GM19438 (cell line): ENCODE results near the gene MYORG.
"Not testable (repeated sequence)": the region's sequence is repeated elsewhere in the genome, so short reads cannot be mapped to it uniquely, and the experiment has no call there.

Experiments used
- ATAC-seq: cut with Tn5 transposase; IDR thresholded peaks from one replicate; pipeline ENCODE4 v1.9.1; 2021; ENCODE audit warnings: low read depth; ENCODE audit not compliant: unreplicated experiment

MYORG gene

DNA sequence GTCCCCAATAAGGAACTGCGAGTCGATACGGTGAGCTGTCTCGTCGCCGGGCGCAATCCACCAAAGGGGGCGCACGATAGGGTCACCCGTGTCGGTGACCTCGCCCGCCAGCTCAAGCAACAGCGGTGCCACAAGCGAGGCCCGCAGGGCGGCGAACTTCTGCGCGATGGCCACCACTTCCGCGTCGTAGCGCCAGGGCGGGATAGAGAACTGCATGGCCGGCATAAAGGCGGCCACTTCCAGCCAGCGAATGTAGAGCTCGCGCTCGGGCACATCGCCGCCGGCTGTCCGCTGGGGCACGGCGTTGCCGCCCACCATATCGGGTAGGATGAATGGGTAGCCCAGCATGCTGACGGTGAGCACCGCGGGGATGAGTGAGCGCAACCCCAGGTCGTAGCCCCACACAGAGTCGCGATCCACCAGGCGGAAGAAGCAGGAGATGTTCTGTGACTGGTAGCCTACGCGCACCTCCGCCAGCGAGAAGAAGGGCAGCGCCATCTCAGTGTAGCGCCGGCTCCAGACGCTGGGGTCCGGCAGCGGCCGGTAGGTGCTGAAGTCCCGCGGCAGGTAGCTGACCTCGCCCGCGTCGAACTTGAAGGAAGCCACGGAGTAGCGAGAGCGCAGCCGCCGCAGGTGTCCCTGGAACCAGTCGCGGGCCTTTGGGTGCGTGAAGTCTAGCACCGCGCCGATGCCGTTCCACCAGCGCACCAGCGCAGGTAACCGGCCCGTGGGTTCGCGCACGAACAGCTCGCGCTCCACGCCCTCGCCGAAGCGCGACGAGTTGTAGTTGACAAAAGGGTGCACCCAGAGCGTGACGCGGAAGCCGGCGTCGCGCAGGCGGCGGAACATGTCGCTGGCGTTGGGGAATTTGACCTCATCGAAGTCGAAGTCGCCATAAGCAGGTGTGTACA is 5.5 kb downstream of the MYORG start:
- no peak for ATAC-seq

DNA sequence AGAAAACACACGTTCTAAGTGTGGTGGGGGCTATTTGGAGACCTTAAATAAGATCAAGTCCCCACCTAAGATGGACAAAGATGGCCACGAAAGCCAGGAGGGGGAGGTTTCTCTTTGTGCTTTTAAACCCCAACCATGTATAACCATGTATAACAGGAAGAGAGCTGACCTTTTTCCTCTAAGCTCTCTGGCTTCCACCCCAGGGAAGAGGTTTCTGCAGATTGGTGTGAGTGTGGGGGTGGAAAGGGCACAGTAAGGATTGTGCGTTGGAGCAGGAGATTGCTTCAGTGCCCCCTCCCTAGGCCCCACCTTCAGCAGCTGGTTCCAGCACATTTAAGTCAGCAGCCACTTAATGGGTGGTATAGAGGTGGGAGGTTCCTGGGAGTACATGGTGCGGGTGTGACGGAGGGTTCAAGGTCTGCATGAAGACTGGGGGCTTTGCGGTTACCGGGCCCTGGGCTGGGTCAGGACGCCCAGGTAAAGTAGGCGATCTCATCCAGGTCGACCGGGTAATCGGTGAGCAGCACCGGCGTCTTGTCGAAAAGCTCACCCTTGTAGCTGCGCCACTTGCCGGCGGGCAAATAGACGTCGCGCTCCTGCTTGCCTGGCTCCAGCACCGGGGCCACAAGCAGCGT is 6.2 kb downstream of the MYORG start:
- no peak for ATAC-seq

DNA sequence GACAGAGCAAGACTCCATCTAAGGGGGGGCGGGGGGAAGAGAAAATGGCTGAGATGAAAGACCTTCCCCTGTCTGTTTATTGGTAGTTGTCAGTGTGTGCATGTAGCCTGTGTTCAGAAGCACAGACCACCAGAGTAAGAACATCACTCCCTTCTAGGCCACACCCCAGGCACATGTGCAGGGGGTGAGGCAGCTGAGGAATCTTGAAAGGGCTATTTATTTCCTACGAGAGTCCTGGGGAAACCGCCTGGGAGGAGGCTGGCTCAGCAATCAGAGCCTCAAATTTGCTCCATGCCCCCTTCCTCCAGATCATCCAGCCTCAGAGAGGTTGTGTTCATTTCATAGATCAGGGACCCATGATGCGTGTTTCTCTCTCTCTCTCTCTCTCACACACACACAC is 7.1 kb downstream of the MYORG start:
- no peak for ATAC-seq

DNA sequence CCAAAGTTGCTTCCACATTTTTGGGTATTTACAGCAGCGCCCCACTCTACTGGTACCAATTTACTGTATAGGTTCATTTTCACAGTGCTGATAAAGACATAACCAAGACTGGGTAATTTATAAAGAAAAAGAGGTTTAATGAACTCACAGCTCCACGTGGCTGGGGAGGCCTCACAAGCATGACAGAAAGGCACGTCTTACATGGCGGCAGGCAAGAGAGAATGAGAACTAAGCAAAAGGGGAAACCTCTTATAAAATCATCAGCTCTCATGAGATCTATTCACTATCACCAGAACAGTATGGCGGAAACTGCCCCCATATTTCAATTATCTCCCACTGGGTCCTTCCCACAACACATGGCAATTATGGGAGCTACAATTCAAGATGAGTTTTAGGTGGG is 7.9 kb downstream of the MYORG start:
- not testable (repeated sequence) for ATAC-seq

DNA sequence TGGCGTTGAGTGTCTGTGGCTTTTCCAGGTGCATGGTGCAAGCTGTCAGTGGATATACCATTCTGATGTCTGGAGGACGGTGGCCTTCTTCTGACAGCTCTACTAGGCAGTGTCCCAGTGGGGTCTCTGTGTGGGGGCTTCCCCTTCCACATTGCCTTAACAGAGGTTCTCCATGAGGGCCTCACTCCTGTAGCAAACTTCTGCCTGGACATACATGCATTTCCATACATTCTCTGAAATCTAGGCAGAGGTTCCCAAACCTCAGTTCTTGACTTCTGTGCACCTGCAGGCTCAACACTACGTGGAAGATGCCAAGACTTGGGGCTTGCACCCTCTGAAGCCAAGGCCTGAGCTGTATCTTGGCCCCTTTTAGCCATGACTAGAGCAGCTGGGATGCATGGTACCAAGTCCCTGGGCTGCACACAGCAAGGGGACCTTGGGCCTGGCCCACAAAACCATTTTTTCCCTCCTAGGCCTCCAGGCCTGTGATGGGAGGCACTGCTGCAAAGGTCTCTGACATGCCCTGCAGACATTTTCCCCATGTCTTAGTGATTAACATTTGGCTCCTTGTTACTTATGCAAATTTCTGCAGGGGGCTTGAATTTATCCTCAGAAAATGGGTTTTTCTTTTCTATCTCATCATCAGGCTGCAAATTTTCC is 8.8 kb downstream of the MYORG start:
- ATAC-seq: not testable (repeated sequence)

DNA sequence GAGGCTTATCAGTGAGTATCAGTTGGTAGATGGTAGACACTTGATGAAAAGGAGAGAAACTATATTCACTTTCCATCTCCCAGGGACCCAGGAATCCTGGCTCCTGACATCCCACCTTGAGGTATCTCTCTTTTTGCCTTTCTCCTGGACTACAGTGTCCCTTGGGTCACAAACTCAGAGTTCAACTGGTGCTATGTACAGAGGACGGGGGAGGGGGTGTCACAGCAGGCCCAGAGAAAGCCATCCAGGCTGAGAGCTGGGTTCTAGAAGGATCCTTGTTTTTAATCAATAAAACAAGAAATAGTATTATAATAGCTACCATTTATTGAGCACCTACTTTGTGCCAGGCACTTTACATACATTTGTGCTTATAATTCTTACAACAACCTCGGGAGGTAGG is 10.3 kb downstream of the MYORG start:
- no peak for ATAC-seq

DNA sequence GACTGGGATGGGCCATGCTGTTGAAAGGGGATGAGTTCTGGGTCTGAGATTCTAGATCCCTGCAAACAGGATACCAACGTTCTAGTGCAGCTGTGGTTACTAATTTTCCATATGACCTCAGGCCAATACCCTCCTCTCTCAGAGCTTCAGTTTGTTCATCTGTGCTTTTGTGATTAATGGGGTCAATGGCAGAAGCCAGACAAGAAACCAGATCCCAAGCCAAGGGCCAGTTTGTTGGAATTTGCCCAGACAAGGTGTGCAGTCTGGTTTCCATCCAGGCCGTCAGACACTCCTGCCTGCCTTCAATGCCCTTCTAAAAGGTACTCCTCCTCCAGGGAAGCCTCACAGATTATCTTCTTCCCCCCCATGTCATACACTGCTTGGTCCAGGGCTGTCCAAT is 11.4 kb downstream of the MYORG start:
- ATAC-seq: no peak

DNA sequence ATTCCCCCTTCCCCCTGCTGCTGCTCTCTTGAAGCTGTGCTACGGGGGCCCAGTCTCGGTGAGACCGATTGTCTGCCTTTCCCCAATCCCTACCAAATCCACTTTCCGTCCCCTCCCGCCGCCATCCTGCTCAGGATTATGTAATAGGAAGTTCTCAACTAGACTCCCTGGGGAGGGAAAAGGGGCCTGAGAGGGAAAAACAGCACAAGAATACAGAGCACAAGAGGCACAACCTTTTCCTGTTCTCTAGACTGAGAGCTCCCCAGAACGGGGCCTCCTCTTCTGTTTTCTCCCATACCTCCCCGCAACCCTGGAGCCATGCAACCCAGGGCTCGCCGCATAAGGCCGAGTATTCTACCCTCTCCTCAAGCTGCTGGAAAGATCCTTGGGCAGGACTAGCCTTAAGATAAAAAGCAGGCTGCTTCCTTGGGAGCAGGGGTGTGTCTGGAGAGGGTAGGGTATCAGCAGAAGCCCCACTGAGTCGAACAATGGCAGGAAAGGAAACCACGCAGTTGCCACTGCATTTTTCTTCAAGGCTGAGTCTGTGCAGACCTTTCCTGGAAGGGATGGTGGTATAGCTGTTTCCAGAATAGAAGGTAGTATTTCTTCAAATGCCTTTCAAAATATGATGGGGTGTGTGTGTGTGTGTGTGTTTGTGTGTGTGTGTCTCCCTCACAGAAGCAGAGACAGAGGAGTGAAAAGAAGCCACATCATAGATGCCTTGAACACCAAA is 12.9 kb downstream of the MYORG start:
- ATAC-seq: no peak

DNA sequence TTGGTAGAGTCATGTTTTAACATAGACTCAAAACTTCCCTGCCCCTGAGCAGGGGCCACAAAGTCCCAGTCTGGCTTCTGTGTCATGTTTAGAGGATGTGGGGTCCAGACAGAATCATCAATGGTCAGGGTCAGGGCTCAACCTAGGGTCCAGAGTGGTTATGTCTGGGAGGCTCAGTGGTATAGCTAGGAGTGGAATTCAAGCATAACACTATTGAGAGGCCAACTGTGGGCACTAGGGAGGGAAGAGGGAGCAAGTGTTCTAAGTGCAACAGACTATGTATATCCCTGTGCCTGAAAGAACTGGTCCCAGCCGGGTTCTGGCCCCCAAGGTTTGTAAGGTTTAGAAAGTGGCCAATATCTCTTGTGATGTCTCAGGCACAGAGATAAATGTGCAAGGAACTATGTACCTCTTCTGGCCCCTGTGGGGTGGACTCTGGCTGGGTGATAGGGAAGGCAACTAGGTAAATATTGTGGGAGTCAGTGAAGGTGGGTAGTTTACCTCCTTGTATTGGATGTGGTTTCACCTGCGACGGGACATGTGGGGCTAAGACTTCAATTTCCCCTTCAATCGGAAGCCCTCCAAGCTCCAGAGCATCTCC is 14.0 kb downstream of the MYORG start:
- ATAC-seq: no peak

DNA sequence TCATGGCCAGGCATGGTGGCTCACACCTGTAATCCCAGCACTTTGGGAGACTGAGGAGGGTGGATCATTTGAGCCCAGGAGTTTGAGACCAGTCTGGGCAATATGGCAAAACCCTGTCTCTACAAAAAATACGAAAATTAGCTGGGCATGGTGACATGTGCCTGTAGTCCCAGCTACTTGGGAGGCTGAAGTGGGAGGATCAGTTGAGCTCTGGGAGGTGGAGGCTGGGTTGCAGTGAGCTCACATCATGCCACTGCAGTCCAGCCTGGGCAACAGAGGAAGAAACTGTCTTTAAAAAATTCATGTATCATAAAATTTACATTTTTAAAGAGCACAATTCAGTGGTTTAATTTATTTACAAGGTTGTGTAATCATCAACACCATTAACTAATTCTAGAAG is 23.7 kb downstream of the MYORG start:
- not testable (repeated sequence) for ATAC-seq

DNA sequence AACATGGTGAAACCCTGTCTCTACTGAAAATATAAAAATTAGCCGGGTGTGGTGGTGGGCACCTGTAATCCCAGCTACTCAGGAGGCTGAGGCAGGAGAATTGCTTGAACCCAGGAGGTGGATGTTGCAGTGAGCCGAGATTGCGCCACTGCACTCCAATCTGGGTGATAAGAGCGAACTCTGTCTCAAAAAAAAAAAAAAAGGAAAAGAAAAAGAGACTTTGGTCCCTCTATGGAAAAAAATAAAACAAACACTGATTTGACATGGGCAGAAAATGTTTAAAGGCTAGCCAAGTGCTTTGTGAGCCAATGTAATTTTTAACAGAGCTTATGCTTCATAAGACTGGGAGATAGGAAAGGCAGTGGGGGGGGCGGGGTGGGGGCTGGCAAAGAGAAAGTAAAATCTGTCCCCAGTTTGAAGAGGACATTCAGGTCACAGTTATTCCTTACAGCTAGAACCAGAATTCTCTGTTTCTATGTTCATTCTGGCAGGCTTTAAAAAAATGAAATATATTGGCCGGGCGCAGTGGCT is 24.5 kb downstream of the MYORG start:
- not testable (repeated sequence) for ATAC-seq

DNA sequence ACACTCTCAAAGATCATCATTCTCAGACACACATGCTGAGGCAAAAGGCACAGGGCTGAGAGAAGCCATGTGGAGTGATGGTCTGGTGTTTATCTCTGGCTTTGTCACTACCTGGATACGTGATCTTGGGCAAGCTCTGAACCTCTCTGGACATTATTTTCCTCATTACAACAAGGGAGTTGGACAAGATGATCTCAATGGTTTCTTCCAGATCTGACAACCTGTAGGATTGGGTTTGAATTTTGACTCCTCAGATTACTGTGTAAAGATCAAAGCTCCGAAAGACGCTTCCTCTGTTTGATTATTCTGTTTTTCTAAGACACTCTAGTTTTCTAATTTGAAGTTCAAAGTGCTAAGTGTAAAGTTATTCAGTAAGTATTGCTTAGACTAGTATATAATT is 27.4 kb downstream of the MYORG start:
- ATAC-seq: no peak

DNA sequence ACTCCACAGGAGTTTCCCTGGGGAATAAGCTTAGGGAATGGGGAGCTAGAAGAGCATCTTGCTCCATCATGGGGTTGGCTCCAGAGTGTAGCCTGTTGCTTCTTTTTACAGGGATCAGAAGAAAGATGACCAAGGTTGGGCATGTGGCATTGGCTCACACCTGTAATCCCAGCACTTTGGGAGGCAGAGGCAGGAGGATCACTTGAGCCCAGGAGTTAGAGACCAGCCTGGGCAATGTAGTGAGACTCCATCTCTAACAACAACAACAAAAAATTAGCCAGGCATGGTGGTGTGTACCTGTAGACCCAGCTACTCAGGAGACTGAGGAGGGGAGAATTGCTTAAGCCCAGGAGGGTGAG is 28.9 kb downstream of the MYORG start:
- ATAC-seq: no peak

DNA sequence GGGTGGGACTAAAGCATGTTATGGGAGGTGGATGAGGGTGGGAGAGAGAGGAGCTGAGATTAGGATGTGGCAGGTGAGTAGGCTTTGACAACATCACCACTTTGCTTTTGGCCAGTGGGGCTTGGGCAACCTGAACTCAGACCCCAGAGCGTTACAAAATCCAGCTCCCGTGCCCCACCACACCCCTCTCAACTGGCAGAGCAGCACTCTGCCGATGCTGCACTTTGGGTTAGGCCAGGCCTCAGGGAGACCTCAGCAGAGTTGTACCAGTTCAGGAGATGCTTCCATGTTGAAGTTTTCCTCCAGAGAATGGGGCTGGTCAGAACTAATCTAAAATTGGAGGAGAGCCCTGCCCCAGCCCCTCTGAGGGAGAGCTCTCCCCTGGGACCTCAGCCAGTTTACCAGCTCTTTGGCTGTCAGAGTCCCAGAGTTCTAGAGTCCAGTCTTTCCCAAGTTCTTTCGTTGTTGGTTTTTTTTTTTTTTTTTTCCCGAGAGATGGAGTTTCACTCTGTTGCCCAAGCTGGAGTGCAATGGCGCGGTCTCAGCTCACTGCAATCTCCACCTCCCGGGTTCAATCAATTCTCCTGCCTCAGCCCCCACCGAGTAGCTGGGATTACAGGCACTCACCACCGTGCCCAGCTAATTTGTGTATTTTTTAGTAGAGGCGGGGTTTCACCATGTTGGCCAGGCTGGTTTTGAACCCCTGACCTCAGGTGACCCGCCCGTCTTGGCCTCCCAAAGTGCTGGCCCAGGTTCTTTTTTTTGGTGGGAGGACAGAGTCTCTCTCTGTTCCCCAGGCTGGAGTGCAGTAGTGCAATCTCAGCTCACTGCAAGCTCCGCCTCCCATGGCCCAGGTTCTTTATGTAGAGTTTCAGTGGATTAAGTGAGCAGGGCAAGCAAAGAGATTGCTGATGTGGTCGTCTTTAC is 29.6 kb downstream of the MYORG start:
- ATAC-seq: no peak

DNA sequence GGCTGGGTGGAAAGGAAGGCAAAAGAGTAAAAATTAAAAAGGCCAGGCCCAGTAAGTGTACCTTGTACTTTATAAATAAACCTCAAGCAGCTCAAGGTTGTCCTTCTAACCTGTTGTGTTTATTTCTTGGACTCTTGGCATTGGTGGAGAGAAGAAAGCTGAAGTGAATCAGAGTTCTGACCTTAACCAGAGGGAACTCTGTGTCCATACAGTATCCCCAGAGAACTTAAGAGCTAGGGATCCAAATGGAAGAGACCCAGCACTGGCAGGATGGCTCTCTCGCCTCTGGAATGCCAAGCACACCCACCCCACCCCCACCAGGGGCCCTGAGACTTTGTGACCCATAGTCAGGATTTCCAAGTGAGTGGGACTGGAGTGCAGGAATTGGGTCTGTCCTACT is 33.1 kb downstream of the MYORG start:
- no peak for ATAC-seq

DNA sequence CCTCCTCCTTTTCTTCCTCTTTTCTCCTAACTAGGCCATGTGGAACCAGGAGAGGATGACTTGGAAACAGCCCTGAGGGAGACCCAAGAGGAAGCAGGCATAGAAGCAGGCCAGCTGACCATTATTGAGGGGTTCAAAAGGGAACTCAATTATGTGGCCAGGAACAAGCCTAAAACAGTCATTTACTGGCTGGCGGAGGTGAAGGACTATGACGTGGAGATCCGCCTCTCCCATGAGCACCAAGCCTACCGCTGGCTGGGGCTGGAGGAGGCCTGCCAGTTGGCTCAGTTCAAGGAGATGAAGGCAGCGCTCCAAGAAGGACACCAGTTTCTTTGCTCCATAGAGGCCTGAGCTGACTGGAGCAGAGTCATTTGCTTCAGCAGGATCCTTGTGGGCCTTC is 33.6 kb downstream of the MYORG start:
- no peak for ATAC-seq

DNA sequence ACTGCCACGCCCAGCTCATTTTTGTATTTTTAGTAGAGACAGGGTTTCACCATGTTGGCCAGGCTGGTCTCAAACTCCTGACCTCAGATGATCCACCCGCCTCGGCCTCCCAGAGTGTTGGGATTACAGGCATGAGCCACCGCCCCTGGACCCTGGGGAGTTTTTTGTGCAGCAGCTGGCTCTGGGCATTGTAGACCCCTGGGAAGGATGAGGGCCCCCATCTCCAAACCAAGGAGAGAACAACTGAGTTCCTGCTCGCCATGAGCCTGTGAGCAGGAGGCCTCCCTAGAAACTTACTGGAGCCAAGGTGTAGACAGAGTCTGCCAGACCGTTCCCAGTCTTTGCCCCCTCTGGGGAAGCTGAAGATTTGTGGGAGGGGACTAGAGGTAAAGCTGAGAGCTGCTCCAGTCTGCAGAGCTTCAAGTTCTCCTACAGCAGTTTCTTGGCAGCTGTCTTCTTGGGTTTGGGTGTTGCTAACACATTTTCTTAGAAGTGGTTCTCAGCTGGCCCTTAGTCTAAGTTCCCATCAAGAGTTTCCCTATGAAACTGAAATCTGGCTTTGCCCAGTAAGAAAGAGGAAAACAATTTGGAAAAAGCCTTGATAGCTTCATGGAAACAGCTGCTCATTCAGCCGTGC is 34.9 kb downstream of the MYORG start:
- ATAC-seq: no peak

DNA sequence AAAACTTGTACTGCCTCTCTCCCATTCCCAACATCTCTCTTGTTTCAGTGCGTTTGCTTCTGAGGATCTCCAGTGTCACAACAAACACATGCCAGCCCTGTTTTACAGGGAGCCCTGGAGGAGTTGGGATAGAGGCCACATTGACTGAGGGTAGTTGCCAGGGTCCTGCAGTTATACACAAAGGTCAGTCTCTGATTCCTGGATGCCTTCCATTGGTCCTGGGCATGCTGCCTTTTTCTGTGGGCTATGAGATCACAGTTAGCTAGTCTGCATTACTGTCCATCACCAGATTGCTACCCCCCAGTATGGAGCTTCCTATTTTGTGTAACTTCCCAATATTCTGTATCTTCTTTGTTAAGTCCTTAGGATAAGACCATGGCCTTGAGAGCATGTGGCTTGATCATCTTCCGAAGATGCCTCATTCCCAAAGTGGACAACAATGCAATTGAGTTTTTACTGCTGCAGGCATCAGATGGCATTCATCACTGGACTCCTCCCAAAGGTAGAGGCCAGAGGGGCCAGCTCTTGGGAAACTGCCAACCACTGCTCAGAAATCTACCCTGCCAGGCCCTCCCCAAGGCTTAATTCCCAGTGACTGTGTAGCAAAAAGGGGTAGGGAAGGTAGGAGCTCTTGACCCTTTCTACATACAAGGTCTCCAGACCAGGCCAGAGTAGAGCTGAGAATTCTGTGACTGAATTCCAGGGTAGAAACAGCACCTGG is 37.9 kb downstream of the MYORG start:
- no peak for ATAC-seq
